ENCODE data around the gene KLK14.
A peak's percentile ranks its signal among the peaks of the same experiment; 100 is the strongest.

- TF ChIP-seq SPI1 (IDR thresholded peaks at IDR 0.05; ENCODE audit: borderline replicate concordance, low read depth), result no peak
- TF ChIP-seq CTCF (IDR thresholded peaks at IDR 0.05; ENCODE audit: insufficient read depth, low read length), result peak; percentile 46
- TF ChIP-seq, protein P1, sequence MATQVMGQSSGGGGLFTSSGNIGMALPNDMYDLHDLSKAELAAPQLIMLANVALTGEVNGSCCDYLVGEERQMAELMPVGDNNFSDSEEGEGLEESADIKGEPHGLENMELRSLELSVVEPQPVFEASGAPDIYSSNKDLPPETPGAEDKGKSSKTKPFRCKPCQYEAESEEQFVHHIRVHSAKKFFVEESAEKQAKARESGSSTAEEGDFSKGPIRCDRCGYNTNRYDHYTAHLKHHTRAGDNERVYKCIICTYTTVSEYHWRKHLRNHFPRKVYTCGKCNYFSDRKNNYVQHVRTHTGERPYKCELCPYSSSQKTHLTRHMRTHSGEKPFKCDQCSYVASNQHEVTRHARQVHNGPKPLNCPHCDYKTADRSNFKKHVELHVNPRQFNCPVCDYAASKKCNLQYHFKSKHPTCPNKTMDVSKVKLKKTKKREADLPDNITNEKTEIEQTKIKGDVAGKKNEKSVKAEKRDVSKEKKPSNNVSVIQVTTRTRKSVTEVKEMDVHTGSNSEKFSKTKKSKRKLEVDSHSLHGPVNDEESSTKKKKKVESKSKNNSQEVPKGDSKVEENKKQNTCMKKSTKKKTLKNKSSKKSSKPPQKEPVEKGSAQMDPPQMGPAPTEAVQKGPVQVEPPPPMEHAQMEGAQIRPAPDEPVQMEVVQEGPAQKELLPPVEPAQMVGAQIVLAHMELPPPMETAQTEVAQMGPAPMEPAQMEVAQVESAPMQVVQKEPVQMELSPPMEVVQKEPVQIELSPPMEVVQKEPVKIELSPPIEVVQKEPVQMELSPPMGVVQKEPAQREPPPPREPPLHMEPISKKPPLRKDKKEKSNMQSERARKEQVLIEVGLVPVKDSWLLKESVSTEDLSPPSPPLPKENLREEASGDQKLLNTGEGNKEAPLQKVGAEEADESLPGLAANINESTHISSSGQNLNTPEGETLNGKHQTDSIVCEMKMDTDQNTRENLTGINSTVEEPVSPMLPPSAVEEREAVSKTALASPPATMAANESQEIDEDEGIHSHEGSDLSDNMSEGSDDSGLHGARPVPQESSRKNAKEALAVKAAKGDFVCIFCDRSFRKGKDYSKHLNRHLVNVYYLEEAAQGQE (IDR thresholded peaks at IDR 0.05; ENCODE audit: insufficient replicate concordance, low read depth), result no peak
Observed at GRCh38 chr19:51097166-51097738, 14.6 kb upstream of the KLK14 start.
